GM19397 (cell line): Measurements from ENCODE around the gene KRTAP12-3.
"Not testable (repeated sequence)": the region's sequence is repeated elsewhere in the genome, so short reads cannot be mapped to it uniquely, and the experiment has no call there.

ENCODE experiments used
- ATAC-seq: cut with Tn5 transposase; IDR thresholded peaks from one replicate; pipeline ENCODE4 v1.9.1; 2021; ENCODE audit warnings: mild to moderate bottlenecking, moderate library complexity; ENCODE audit not compliant: unreplicated experiment

The KRTAP12-3 gene

GRCh38 chr21:44682580-44683151, 24.9 kb downstream of the KRTAP12-3 start:
- ATAC-seq: no peak

- ATAC-seq: no peak
These were observed 26.3 kb downstream of the KRTAP12-3 start for GRCh38 chr21:44684077-44684476.

- no peak for ATAC-seq
These were observed 26.8 kb downstream of the KRTAP12-3 start for GRCh38 chr21:44684483-44684882.

- ATAC-seq: not testable (repeated sequence)
These were observed 27.3 kb downstream of the KRTAP12-3 start for GRCh38 chr21:44685050-44685449.

- no peak for ATAC-seq
These were observed 28.5 kb downstream of the KRTAP12-3 start for GRCh38 chr21:44686000-44686781.

GRCh38 chr21:44686843-44687561, 29.3 kb downstream of the KRTAP12-3 start:
- ATAC-seq: no peak

GRCh38 chr21:44687671-44688070, 29.9 kb downstream of the KRTAP12-3 start:
- ATAC-seq: no peak

- ATAC-seq: not testable (repeated sequence)
These were observed 32.0 kb downstream of the KRTAP12-3 start for GRCh38 chr21:44689740-44690139.

- ATAC-seq: no peak
These were observed 34.0 kb downstream of the KRTAP12-3 start for GRCh38 chr21:44691686-44692085.

GRCh38 chr21:44692798-44693512, 35.2 kb downstream of the KRTAP12-3 start:
- no peak for ATAC-seq

- no peak for ATAC-seq
These were observed 37.0 kb downstream of the KRTAP12-3 start for GRCh38 chr21:44694776-44695175.

GRCh38 chr21:44695184-44695583, 37.5 kb downstream of the KRTAP12-3 start:
- ATAC-seq: no peak

GRCh38 chr21:44695641-44696040, 37.9 kb downstream of the KRTAP12-3 start:
- no peak for ATAC-seq

- no peak for ATAC-seq
These were observed 38.8 kb downstream of the KRTAP12-3 start for GRCh38 chr21:44696572-44696971.

- ATAC-seq: not testable (repeated sequence)
These were observed 39.6 kb downstream of the KRTAP12-3 start, which contains the start of gene KRTAP10-12 for GRCh38 chr21:44697172-44697810. KRTAP10-12 (plus strand) TSS chr21:44697172; CDS start chr21:44697202, 30 bp downstream.

GRCh38 chr21:44697811-44698734, 40.3 kb downstream of the KRTAP12-3 start:
- no peak for ATAC-seq

GRCh38 chr21:44699502-44700001, 41.8 kb downstream of the KRTAP12-3 start:
- ATAC-seq: no peak

- ATAC-seq: no peak
These were observed 42.6 kb downstream of the KRTAP12-3 start for GRCh38 chr21:44700101-44701022.
